K562 (cell line): ENCODE measurements around the gene CES1. TPM values are rescaled to one million over a fixed set of nuclear protein-coding genes. Genes with fewer than 3 reads are reported as not detected.
A peak's percentile ranks its signal among the peaks of the same experiment; 100 is the strongest.

Experiments used
- CEBPG ChIP-seq, 3 experiments: fragments of 200-800 bp in 1 of 3; sonication (Bioruptor generic) in 1 of 3; sonication (generic) in 1 of 3; formaldehyde crosslinking in 1 of 3; IDR thresholded peaks in 2 of 3; conservative IDR thresholded peaks in 1 of 3; 2 replicates each; pipeline versions ENCODE4 v1.6.1 to v1.8.0; 2016 to 2022; ENCODE audit warnings: missing compliant biosample characterization in 2 of 3, missing genetic modification characterization in 2 of 3, mild to moderate bottlenecking in 1 of 3, missing genetic modification reagents in 1 of 3
- CHD4 ChIP-seq: fragments of 200-600 bp; sonication (generic); IDR thresholded peaks from 3 replicates; pipeline ENCODE4 v1.6.1; 2012; ENCODE audit warnings: low read depth, mild to moderate bottlenecking, mixed read lengths, low read length, inconsistent platforms; ENCODE audit not compliant: insufficient read depth, insufficient replicate concordance, poor library complexity, severe bottlenecking
- ERF ChIP-seq: fragments of 450-650 bp; formaldehyde crosslinking; IDR thresholded peaks from 2 replicates; pipeline ENCODE4 v1.4.0; 2020; ENCODE audit warnings: mild to moderate bottlenecking, mixed read lengths
- ETV1 ChIP-seq: fragments of 450-650 bp; conservative IDR thresholded peaks from 2 replicates; pipeline ENCODE4 v1.6.1; 2016; ENCODE audit warnings: missing genetic modification characterization, control low read depth, low read depth, missing compliant biosample characterization
- GABPA ChIP-seq: fragments of 200-800 bp; sonication (Bioruptor generic); conservative IDR thresholded peaks from 2 replicates; pipeline ENCODE4 v1.6.1; 2016; ENCODE audit warnings: low read depth, missing genetic modification characterization, missing compliant biosample characterization
- HBP1 ChIP-seq: fragments of 450-650 bp; formaldehyde crosslinking; IDR thresholded peaks from 2 replicates; pipeline ENCODE4 v1.4.0; 2022; ENCODE audit warnings: missing genetic modification characterization
- HLTF ChIP-seq: fragments of 450-650 bp; IDR thresholded peaks from 2 replicates; pipeline ENCODE4 v1.6.1; 2016
- MITF ChIP-seq: IDR thresholded peaks from 2 replicates; pipeline ENCODE4 v1.6.1; 2014; ENCODE audit warnings: antibody characterized with exemption
- RBM25 ChIP-seq: fragments of 200-400 bp; formaldehyde crosslinking; IDR thresholded peaks from 2 replicates; pipeline ENCODE4 v1.6.1; 2018; ENCODE audit warnings: low read length, low read depth, moderate library complexity; ENCODE audit not compliant: severe bottlenecking
- TRIM25 ChIP-seq: fragments of 450-650 bp; IDR thresholded peaks from 2 replicates; pipeline ENCODE4 v1.7.0; 2016; ENCODE audit warnings: borderline replicate concordance
- ZBTB26 ChIP-seq: fragments of 450-650 bp; formaldehyde crosslinking; IDR thresholded peaks from 2 replicates; pipeline ENCODE4 v1.4.0; 2022; ENCODE audit warnings: missing genetic modification characterization
- ZC3H4 ChIP-seq: sonication (generic); formaldehyde crosslinking; IDR thresholded peaks from 2 replicates; pipeline ENCODE4 v1.9.0; 2021; ENCODE audit warnings: missing genetic modification reagents, borderline replicate concordance
- ZNF232 ChIP-seq: sonication (generic); formaldehyde crosslinking; IDR thresholded peaks from 2 replicates; pipeline ENCODE4 v1.8.0; 2022; ENCODE audit warnings: mild to moderate bottlenecking, missing genetic modification reagents
- ZNF445 ChIP-seq: fragments of 250-450 bp; sonication (Bioruptor Pico); IDR thresholded peaks from 2 replicates; pipeline ENCODE4 v1.4.0; 2020; ENCODE audit warnings: low read depth, mild to moderate bottlenecking, moderate library complexity
- ZNF512 ChIP-seq: IDR thresholded peaks from 2 replicates; pipeline ENCODE4 v1.6.1; 2016; ENCODE audit warnings: missing genetic modification characterization, missing compliant biosample characterization
- ZNF589 ChIP-seq: fragments of 200-800 bp; sonication (Bioruptor generic); IDR thresholded peaks from 2 replicates; pipeline ENCODE4 v1.6.1; 2016; ENCODE audit warnings: low read depth, missing genetic modification characterization, missing compliant biosample characterization
- ZNF766 ChIP-seq: fragments of 200-800 bp; sonication (Bioruptor generic); conservative IDR thresholded peaks from 2 replicates; pipeline ENCODE4 v1.6.1; 2016; ENCODE audit warnings: missing genetic modification characterization, missing compliant biosample characterization
- polyA plus RNA-seq, 8 experiments: library from polyadenylated mRNA; depleted of rRNA in 4 of 8; stranded (reverse) in 5 of 8; unstranded in 3 of 8; fragments of >200 nt; fragmentation: Nextera tagmentation in 2 of 8; fragmentation: Illumina TruSeq in 1 of 8; extraction: Ambion mirVana in 2 of 8; extraction: Trizol in 1 of 8; gene quantifications; 2 replicates each; pipeline versions ENCODE4 v1.2.1 to v1.2.3, GENCODE V29; 2011 to 2014; ENCODE audit warnings: inconsistent platforms in 1 of 8, missing spikeins in 1 of 8
- total RNA-seq, 7 experiments: library from RNA; depleted of rRNA in 6 of 7; stranded (reverse); fragments of >200 nt in 6 of 7; fragmentation: Illumina TruSeq in 2 of 7; extraction: Trizol in 2 of 7; gene quantifications; 2 replicates each; pipeline versions ENCODE4 v1.2.1 to v1.2.3, GENCODE V29; 2011 to 2021; ENCODE audit warnings: low replicate concordance in 1 of 7

Gene CES1
- total and polyA plus RNA-seq, 9 of the 15 experiments (the other 6 are each of a cell fraction or from before 2014, with no cell fraction given) = 0.10 to 1.2 (median 0.16) TPM; not detected in 3

- peak; percentile 98 for TF ChIP-seq ZNF512 (tag)
- TF ChIP-seq ETV1 (tag) = no peak
- no peak for TF ChIP-seq ZNF766 (CRISPR knock-in tag)
- peak; percentile 40; the same call in 1 of the 2 replicates for TF ChIP-seq HLTF
- TF ChIP-seq TRIM25 = peak; percentile 65; the same call in 1 of the 2 replicates
- peak; percentile 87 for TF ChIP-seq RBM25
- TF ChIP-seq ERF (CRISPR knock-in tag) = no peak
- peak; percentile 89 for TF ChIP-seq ZBTB26 (CRISPR knock-in tag)
- TF ChIP-seq HBP1 (CRISPR knock-in tag) = peak; percentile 92
- TF ChIP-seq CEBPG (CRISPR knock-in tag; IDR thresholded peaks at IDR 0.05) = no peak
- TF ChIP-seq CEBPG (tag; conservative IDR thresholded peaks at IDR 0.05 in 1 of 2, IDR thresholded peaks at IDR 0.05 in 1 of 2) = peak; percentile 81 to 84
- TF ChIP-seq ZNF232 (CRISPR knock-in tag) = no peak
- TF ChIP-seq ZNF589 = 0 out of 2 replicates have a peak, but pooled peaks have one; percentile 31
- TF ChIP-seq ZC3H4 = no peak
- TF ChIP-seq ZNF445 (CRISPR knock-in tag) = no peak
- TF ChIP-seq MITF = no peak
- peak; percentile 67 for TF ChIP-seq GABPA (tag)
- TF ChIP-seq CHD4 = peak; percentile 45
These were observed 13.9 kb upstream of the CES1 start (continued) for GRCh38 chr16:55846598-55847346.
